ENCODE results near the gene ABCG1.

ABCG1 gene

DNA sequence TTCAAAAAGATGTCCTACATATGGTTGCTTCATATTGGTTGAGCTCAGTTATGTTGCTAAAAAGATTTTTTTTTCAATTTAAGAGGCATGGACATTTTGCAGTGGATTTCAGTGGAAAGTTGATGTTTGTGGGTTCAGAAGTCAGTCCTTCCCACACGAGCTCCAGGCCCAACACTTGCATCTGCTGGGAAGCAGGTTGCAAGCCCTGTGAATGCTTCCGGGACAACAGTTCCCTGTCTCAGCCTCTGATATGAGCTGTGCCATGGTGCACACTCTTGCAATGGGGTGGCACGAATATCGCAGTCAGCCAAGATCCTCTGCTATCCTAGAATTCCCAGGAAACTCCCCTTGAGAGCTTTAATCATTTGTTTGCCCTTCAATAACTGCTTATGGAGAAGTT lies 30.3 kb upstream of the ABCG1 start:
- TF ChIP-seq CTCF (IDR thresholded peaks at IDR 0.05) (no peak), ZFX (IDR thresholded peaks at IDR 0.05; ENCODE audit: borderline replicate concordance) (no peak)
- H3K27ac ChIP-seq: no peak overlapping the region

GRCh38 chr21:42189431-42189830 lies 29.5 kb upstream of the ABCG1 start:
- H3K27ac ChIP-seq: no peak overlapping the region
- TF ChIP-seq ZFX (IDR thresholded peaks at IDR 0.05; ENCODE audit: borderline replicate concordance) (no peak), CTCF (IDR thresholded peaks at IDR 0.05) (no peak)

DNA sequence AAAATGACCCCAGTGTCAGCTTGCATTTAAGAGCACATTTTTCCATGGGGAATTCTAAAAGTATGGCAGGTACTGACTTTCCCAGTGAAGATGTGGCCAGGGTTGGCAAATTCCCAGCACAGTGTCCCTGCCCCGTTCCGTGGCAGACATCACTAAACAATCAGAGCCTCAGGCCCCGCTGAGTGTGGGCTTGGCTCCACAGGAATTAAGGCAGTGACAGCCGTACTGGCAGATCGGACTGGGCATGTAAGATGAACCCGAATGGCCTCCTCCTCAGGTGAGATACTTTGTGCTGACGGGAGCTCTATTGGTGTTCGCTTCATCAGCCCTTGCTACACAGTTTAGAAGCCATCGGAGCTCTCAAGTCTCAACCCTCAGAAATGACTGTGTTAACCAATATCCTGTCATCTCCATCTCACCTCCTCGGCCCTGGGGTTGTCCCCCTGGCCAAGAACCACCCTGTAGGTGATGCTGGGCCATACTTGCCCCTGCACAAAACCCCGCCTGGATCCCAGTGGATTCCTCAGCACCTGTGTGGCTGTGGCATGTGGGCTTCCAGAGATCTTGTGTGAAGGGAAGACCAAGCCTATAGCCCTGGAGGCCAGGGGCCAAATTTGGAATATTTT lies 29.0 kb upstream of the ABCG1 start:
- TF ChIP-seq ZFX (IDR thresholded peaks at IDR 0.05; ENCODE audit: borderline replicate concordance): no peak
- no peak for TF ChIP-seq CTCF (IDR thresholded peaks at IDR 0.05)
- H3K27ac ChIP-seq: no peak overlapping the region

DNA sequence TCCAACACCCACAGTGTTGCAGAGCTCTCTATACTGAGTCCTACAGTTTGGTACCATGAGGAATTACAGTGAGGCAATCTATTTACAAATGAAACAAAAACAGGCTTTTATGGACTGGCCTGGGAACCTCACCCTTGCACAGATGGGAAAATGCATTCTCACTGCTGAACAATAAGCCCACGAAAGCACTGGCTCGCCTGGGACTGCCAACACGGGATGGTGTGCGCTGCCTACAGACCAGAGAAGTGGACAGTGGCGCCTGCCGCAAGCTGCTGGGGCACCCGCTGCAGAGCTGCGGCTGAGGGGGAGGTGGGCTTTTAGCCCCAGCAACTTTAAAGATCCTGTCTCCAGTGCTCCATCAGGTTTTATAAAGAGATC lies 28.5 kb upstream of the ABCG1 start:
- no peak overlapping the region for H3K27ac ChIP-seq

DNA sequence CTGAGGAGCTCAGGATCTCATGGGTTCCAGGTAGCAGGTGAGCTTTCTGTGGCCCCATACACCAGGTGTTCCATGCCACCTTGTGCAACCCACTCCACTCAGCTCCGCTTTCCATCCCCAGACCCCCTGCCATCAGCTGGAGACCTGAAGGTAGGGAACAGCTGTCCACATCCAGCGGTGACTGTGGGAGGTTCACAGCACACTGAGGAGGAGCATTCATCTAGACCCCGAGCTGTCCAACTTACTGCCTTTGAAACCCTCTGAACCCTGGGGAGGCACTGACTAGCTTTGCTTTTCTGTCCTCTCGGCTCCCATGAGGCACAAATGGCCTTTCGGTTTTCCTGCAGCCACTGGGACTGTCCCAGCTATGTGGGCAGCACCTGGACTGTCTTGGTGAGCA lies 27.9 kb upstream of the ABCG1 start:
- no peak overlapping the region for H3K27ac ChIP-seq
- no peak for TF ChIP-seq CTCF (IDR thresholded peaks at IDR 0.05)
- TF ChIP-seq ZFX (IDR thresholded peaks at IDR 0.05; ENCODE audit: borderline replicate concordance): no peak

More for the DNA sequence above, 28.5 kb upstream of the ABCG1 start:
- TF ChIP-seq ZFX (IDR thresholded peaks at IDR 0.05; ENCODE audit: borderline replicate concordance): no peak
- TF ChIP-seq CTCF (IDR thresholded peaks at IDR 0.05): no peak

GRCh38 chr21:42191696-42192595 lies 27.0 kb upstream of the ABCG1 start:
- H3K27ac ChIP-seq: no peak overlapping the region
- TF ChIP-seq CTCF (IDR thresholded peaks at IDR 0.05) (no peak), ZFX (IDR thresholded peaks at IDR 0.05; ENCODE audit: borderline replicate concordance) (no peak)

DNA sequence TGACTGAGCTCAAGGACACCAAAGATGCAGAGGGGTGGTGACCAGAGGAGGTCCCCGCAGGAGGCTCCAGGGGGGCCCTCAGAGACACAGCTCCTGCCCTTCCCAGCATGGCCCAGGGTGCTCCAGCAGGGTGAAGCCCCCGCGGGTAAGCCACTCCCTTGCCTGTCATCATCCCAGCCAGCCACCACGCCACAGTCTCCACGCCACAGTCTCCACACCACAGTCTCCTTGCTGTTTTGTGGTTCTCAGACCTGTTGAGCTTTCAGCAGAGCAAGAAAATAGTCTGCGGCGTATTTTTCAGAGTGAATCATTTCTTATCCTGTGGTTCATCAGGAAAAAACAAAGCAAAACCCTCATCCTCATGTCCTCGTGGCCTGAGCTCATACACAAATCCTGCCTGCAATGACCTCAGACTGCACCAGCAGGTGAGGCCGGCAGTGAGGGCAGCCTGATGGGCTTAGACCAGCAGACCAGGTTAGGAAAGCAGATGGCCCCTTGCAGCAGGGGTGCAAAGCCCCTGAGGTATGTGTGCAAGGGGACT lies 25.7 kb upstream of the ABCG1 start:
- TF ChIP-seq ZFX (IDR thresholded peaks at IDR 0.05; ENCODE audit: borderline replicate concordance) (no peak), CTCF (IDR thresholded peaks at IDR 0.05) (no peak)
- H3K27ac ChIP-seq: no peak overlapping the region
